ENCODE measurements around the gene RCOR1.

Gene RCOR1

DNA sequence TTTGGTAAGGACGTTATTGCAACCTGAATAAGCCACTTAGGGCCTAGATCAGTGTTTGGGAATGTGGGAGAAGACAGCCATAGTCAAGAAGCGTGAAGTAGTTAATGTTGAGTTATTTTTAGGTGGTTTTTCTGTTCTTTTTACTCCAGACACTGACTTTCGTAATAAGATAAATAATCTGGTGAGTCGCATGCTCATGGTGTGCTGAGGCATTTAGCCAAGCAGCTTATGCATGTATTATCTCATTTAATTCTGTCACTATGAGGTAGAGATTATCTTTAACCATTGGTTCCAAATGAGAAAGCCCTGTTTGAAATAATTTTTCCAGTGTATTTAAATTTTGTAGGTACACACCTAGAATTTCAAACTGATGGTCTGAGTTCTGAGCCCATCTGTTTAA is 67.3 kb downstream of the RCOR1 start:
- H4K8ac ChIP-seq (ENCODE audit: low read depth, low read length) = no peak overlapping the region
- no CpG with 5 or more reads among the region's 4 CpGs for WGBS (ENCODE audit: extremely low coverage, insufficient coverage, low lambda C conversion rate)
- DNase-seq = no peak
- H3K4me1 ChIP-seq (ENCODE audit: control insufficient read depth, low read depth, low read length) = peaks cover 3% of the 10 kb centered on the region
- H3K36me3 ChIP-seq (ENCODE audit: control insufficient read depth, insufficient read depth, low read length) = no peaks in the 10 kb centered on the region
- H3K56ac ChIP-seq (ENCODE audit: low read length) = no peak overlapping the region
- no peaks in the 10 kb centered on the region for H3K27me3 ChIP-seq (ENCODE audit: insufficient read depth, low read length, poor library complexity)
- no peak overlapping the region for H3K4ac ChIP-seq (ENCODE audit: low read depth, low read length)
- H3K4me3 ChIP-seq (ENCODE audit: low read length) = no peak overlapping the region
- H4K5ac ChIP-seq (ENCODE audit: low read length) = no peak overlapping the region
- H3K23ac ChIP-seq (ENCODE audit: low read length) = no peak overlapping the region
- H2BK5ac ChIP-seq (ENCODE audit: low read length) = no peak overlapping the region
- H3K4me2 ChIP-seq (ENCODE audit: low read length) = no peak overlapping the region
- H3K9ac ChIP-seq (ENCODE audit: low read length) = no peak overlapping the region
- no peak overlapping the region for H3K27ac ChIP-seq (ENCODE audit: low read depth, low read length)
- H2BK15ac ChIP-seq (replicated peaks; ENCODE audit: low read depth) = no peak overlapping the region
- H3K79me2 ChIP-seq (ENCODE audit: control insufficient read depth, insufficient read depth, low read length) = peaks cover 60% of the 10 kb centered on the region
- H3K79me1 ChIP-seq (ENCODE audit: low read length) = peaks cover 22% of the 10 kb centered on the region
- H2BK120ac ChIP-seq (ENCODE audit: low read depth, low read length) = no peak overlapping the region
- no peak overlapping the region for H3K18ac ChIP-seq (ENCODE audit: low read length)
- no peak overlapping the region for H2AK5ac ChIP-seq (ENCODE audit: low read length)

DNA sequence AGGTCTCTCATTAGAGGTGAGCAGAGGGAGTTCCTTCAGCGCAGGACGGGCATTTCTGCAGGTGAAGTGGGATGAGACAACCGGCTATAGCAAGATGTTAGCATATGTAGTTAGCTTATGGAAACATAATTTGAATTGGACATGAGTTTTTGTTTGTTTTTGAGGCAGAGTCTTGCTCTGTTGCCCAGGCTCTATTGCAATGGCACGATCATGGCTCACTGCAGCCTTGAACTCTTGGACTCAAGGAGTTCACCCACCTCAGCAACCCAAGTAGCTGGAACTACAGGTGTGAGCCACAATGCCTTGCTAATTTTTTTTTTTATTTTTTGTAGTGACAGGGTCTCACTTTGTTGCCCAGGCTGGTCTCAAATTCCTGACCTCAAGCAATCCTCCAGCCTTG is 69.2 kb downstream of the RCOR1 start:
- H2BK120ac ChIP-seq (ENCODE audit: low read depth, low read length) = no peak overlapping the region

GRCh38 chr14:102662636-102663430 is 70.4 kb downstream of the RCOR1 start:
- no peak overlapping the region for H2AK5ac ChIP-seq (ENCODE audit: low read length)
- H2BK5ac ChIP-seq (ENCODE audit: low read length) = no peak overlapping the region
- H3K9ac ChIP-seq (ENCODE audit: low read length) = no peak overlapping the region
- H4K5ac ChIP-seq (ENCODE audit: low read length) = no peak overlapping the region
- H3K79me2 ChIP-seq (ENCODE audit: control insufficient read depth, insufficient read depth, low read length) = peaks cover 64% of the 10 kb centered on the region
- WGBS (ENCODE audit: extremely low coverage, insufficient coverage, low lambda C conversion rate) = no CpG with 5 or more reads among the region's 7 CpGs
- no peak overlapping the region for H3K18ac ChIP-seq (ENCODE audit: low read length)
- peaks cover 8% of the 10 kb centered on the region for H3K4me1 ChIP-seq (ENCODE audit: control insufficient read depth, low read depth, low read length)
- no peak overlapping the region for H2BK15ac ChIP-seq (replicated peaks; ENCODE audit: low read depth)
- H3K4me3 ChIP-seq (ENCODE audit: low read length) = no peak overlapping the region
- peaks cover 34% of the 10 kb centered on the region for H3K79me1 ChIP-seq (ENCODE audit: low read length)
- no peak overlapping the region for H3K4me2 ChIP-seq (ENCODE audit: low read length)
- no peaks in the 10 kb centered on the region for H3K36me3 ChIP-seq (ENCODE audit: control insufficient read depth, insufficient read depth, low read length)
- H3K27me3 ChIP-seq (ENCODE audit: insufficient read depth, low read length, poor library complexity) = no peaks in the 10 kb centered on the region
- H3K23ac ChIP-seq (ENCODE audit: low read length) = no peak overlapping the region
- no peak overlapping the region for H2BK120ac ChIP-seq (ENCODE audit: low read depth, low read length)
- H3K4ac ChIP-seq (ENCODE audit: low read depth, low read length) = no peak overlapping the region
- H3K56ac ChIP-seq (ENCODE audit: low read length) = no peak overlapping the region
- peak; percentile 56 for DNase-seq
- no peak overlapping the region for H4K8ac ChIP-seq (ENCODE audit: low read depth, low read length)
- no peak overlapping the region for H3K27ac ChIP-seq (ENCODE audit: low read depth, low read length)

More for the DNA sequence above, 69.2 kb downstream of the RCOR1 start:
- Histone ChIP-seq H3K36me3 (ENCODE audit: control insufficient read depth, insufficient read depth, low read length) (no peaks in the 10 kb centered on the region), H3K4me3 (ENCODE audit: low read length) (no peak overlapping the region), H4K5ac (ENCODE audit: low read length) (no peak overlapping the region), H3K79me2 (ENCODE audit: control insufficient read depth, insufficient read depth, low read length) (peaks cover 61% of the 10 kb centered on the region), H3K18ac (ENCODE audit: low read length) (no peak overlapping the region), H2AK5ac (ENCODE audit: low read length) (no peak overlapping the region), H3K4ac (ENCODE audit: low read depth, low read length) (no peak overlapping the region), H3K56ac (ENCODE audit: low read length) (no peak overlapping the region), H3K4me1 (ENCODE audit: control insufficient read depth, low read depth, low read length) (peaks cover 6% of the 10 kb centered on the region), H2BK15ac (replicated peaks; ENCODE audit: low read depth) (no peak overlapping the region), H3K9ac (ENCODE audit: low read length) (no peak overlapping the region), H3K27me3 (ENCODE audit: insufficient read depth, low read length, poor library complexity) (no peaks in the 10 kb centered on the region), H3K23ac (ENCODE audit: low read length) (no peak overlapping the region), H3K4me2 (ENCODE audit: low read length) (no peak overlapping the region), H3K27ac (ENCODE audit: low read depth, low read length) (no peak overlapping the region), H2BK5ac (ENCODE audit: low read length) (no peak overlapping the region), H3K79me1 (ENCODE audit: low read length) (peaks cover 29% of the 10 kb centered on the region), H4K8ac (ENCODE audit: low read depth, low read length) (no peak overlapping the region)
- no peak for DNase-seq
- no CpG with 5 or more reads among the region's 4 CpGs for WGBS (ENCODE audit: extremely low coverage, insufficient coverage, low lambda C conversion rate)

- Histone ChIP-seq H3K18ac (ENCODE audit: low read length) (no peak overlapping the region), H4K8ac (ENCODE audit: low read depth, low read length) (no peak overlapping the region), H3K23ac (ENCODE audit: low read length) (no peak overlapping the region), H3K4me3 (ENCODE audit: low read length) (no peak overlapping the region), H3K27ac (ENCODE audit: low read depth, low read length) (no peak overlapping the region), H2AK5ac (ENCODE audit: low read length) (no peak overlapping the region), H4K5ac (ENCODE audit: low read length) (no peak overlapping the region), H3K27me3 (ENCODE audit: insufficient read depth, low read length, poor library complexity) (no peaks in the 10 kb centered on the region), H3K79me2 (ENCODE audit: control insufficient read depth, insufficient read depth, low read length) (peaks cover 64% of the 10 kb centered on the region), H3K4ac (ENCODE audit: low read depth, low read length) (no peak overlapping the region), H2BK120ac (ENCODE audit: low read depth, low read length) (no peak overlapping the region), H3K56ac (ENCODE audit: low read length) (no peak overlapping the region), H2BK15ac (replicated peaks; ENCODE audit: low read depth) (no peak overlapping the region), H3K4me2 (ENCODE audit: low read length) (no peak overlapping the region), H3K79me1 (ENCODE audit: low read length) (peaks cover 31% of the 10 kb centered on the region), H3K4me1 (ENCODE audit: control insufficient read depth, low read depth, low read length) (peaks cover 11% of the 10 kb centered on the region), H3K36me3 (ENCODE audit: control insufficient read depth, insufficient read depth, low read length) (no peaks in the 10 kb centered on the region), H3K9ac (ENCODE audit: low read length) (no peak overlapping the region), H2BK5ac (ENCODE audit: low read length) (no peak overlapping the region)
- DNase-seq = no peak
- 100% methylated on average over 3 of the region's 3 CpGs for WGBS (ENCODE audit: extremely low coverage, insufficient coverage, low lambda C conversion rate)
Observed at GRCh38 chr14:102663440-102663839, 71.0 kb downstream of the RCOR1 start.

DNA sequence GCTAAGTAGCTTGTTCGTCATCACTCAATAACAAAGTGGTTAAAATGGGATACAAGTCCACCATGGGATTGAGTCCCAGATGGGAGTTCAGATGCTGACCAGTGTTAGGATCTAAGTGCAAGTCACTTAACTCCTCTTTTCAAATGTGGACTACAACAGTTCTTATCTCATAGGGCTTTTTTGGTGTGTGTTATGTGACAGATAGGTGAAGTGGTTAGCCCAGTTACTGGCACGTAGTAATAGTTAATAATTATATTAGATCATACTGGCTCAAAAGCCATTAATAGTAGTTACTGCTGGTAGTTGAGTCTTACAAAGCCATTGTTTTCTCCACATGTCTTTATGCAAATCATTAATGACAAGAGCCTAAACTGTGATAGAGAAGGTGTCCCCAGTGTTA is 73.2 kb downstream of the RCOR1 start:
- WGBS (ENCODE audit: extremely low coverage, insufficient coverage, low lambda C conversion rate) = no CpG with 5 or more reads among the region's 2 CpGs
- peaks cover 23% of the 10 kb centered on the region for H3K79me1 ChIP-seq (ENCODE audit: low read length)
- peaks cover 11% of the 10 kb centered on the region for H3K4me1 ChIP-seq (ENCODE audit: control insufficient read depth, low read depth, low read length)

GRCh38 chr14:102666635-102667034 is 74.2 kb downstream of the RCOR1 start:
- Histone ChIP-seq H3K4me2 (ENCODE audit: low read length) (no peak overlapping the region), H2BK120ac (ENCODE audit: low read depth, low read length) (no peak overlapping the region), H3K56ac (ENCODE audit: low read length) (no peak overlapping the region), H4K5ac (ENCODE audit: low read length) (no peak overlapping the region), H3K4me3 (ENCODE audit: low read length) (no peak overlapping the region), H4K8ac (ENCODE audit: low read depth, low read length) (no peak overlapping the region), H3K18ac (ENCODE audit: low read length) (no peak overlapping the region), H3K27me3 (ENCODE audit: insufficient read depth, low read length, poor library complexity) (no peaks in the 10 kb centered on the region), H2BK5ac (ENCODE audit: low read length) (no peak overlapping the region), H3K4me1 (ENCODE audit: control insufficient read depth, low read depth, low read length) (peaks cover 11% of the 10 kb centered on the region), H2AK5ac (ENCODE audit: low read length) (no peak overlapping the region), H3K9ac (ENCODE audit: low read length) (no peak overlapping the region), H2BK15ac (replicated peaks; ENCODE audit: low read depth) (no peak overlapping the region), H3K27ac (ENCODE audit: low read depth, low read length) (no peak overlapping the region), H3K36me3 (ENCODE audit: control insufficient read depth, insufficient read depth, low read length) (no peaks in the 10 kb centered on the region), H3K79me1 (ENCODE audit: low read length) (peaks cover 22% of the 10 kb centered on the region), H3K79me2 (ENCODE audit: control insufficient read depth, insufficient read depth, low read length) (peaks cover 47% of the 10 kb centered on the region), H3K4ac (ENCODE audit: low read depth, low read length) (no peak overlapping the region), H3K23ac (ENCODE audit: low read length) (no peak overlapping the region)
- no CpG with 5 or more reads among the region's 5 CpGs for WGBS (ENCODE audit: extremely low coverage, insufficient coverage, low lambda C conversion rate)
- no peak for DNase-seq

More for the DNA sequence above, 73.2 kb downstream of the RCOR1 start:
- Histone ChIP-seq H2BK15ac (replicated peaks; ENCODE audit: low read depth) (no peak overlapping the region), H3K56ac (ENCODE audit: low read length) (no peak overlapping the region), H2BK5ac (ENCODE audit: low read length) (no peak overlapping the region), H3K36me3 (ENCODE audit: control insufficient read depth, insufficient read depth, low read length) (no peaks in the 10 kb centered on the region), H4K8ac (ENCODE audit: low read depth, low read length) (no peak overlapping the region), H3K4me2 (ENCODE audit: low read length) (no peak overlapping the region), H3K79me2 (ENCODE audit: control insufficient read depth, insufficient read depth, low read length) (peaks cover 49% of the 10 kb centered on the region), H2BK120ac (ENCODE audit: low read depth, low read length) (no peak overlapping the region), H3K23ac (ENCODE audit: low read length) (no peak overlapping the region), H2AK5ac (ENCODE audit: low read length) (no peak overlapping the region), H3K27ac (ENCODE audit: low read depth, low read length) (no peak overlapping the region), H3K4ac (ENCODE audit: low read depth, low read length) (no peak overlapping the region), H3K9ac (ENCODE audit: low read length) (no peak overlapping the region), H3K18ac (ENCODE audit: low read length) (no peak overlapping the region), H3K4me3 (ENCODE audit: low read length) (no peak overlapping the region), H4K5ac (ENCODE audit: low read length) (no peak overlapping the region), H3K27me3 (ENCODE audit: insufficient read depth, low read length, poor library complexity) (no peaks in the 10 kb centered on the region)
- DNase-seq = no peak

Measured in mesendoderm (in vitro differentiated cells).